IPS-NIHi11 (cell line): ENCODE data around the gene BICC1.
"Not testable (repeated sequence)": the region's sequence is repeated elsewhere in the genome, so short reads cannot be mapped to it uniquely, and the experiment has no call there.

Experiments
- DNase-seq: peaks from one replicate; pipeline ENCODE4 v3.0.0; 2012; ENCODE audit warnings: mixed read lengths, low spot score

Gene BICC1

GRCh38 chr10:58565271-58565670, 52.6 kb downstream of the BICC1 start:
- no peak for DNase-seq

DNA sequence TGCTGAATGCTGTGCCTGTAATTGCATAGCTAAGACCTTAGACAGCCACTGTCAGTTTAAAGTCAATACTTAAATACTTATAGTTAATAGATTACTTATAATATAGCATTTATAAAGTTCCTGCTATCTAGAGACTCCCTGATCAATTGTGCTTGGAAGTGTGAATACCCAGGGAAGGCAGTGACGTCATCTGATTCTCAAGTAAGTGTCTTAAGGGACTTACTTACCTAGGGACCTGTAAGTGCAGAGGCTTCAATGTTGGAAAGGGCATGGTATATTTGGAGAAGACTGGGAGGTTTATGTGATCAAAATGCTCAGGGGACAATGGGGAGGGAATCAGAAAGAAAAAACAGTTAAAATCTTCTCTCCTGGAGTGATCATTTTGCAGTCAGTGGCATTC, 55.0 kb downstream of the BICC1 start:
- DNase-seq, result no peak

GRCh38 chr10:58568428-58568935, 55.8 kb downstream of the BICC1 start:
- no peak for DNase-seq

- DNase-seq, result no peak
Measured at GRCh38 chr10:58570307-58570723, 57.6 kb downstream of the BICC1 start.

- no peak for DNase-seq
Measured at GRCh38 chr10:58570979-58571378, 58.3 kb downstream of the BICC1 start.

- no peak for DNase-seq
Measured at GRCh38 chr10:58573144-58573543, 60.5 kb downstream of the BICC1 start.

GRCh38 chr10:58574058-58574457, 61.4 kb downstream of the BICC1 start:
- DNase-seq, result no peak

DNA sequence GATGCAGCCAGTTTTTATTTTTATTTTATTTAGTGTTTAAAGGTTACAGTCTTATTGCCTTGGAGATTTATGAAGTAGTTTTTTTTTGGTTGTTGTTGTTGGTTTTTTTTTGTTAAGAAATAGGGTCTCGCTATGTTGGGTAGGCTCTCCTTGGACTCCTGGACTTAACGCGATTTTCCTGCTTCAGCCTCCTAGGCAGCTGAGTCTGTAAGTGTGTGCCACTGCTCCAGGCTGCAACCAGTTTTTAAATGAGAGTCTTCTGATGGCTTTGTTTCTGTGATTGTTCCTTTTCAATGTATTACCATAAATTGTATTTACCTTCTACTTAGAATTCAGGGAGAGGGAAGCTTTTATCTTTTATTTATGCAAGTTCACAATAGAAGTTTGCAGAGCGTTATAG, 62.8 kb downstream of the BICC1 start:
- DNase-seq, result no peak

DNA sequence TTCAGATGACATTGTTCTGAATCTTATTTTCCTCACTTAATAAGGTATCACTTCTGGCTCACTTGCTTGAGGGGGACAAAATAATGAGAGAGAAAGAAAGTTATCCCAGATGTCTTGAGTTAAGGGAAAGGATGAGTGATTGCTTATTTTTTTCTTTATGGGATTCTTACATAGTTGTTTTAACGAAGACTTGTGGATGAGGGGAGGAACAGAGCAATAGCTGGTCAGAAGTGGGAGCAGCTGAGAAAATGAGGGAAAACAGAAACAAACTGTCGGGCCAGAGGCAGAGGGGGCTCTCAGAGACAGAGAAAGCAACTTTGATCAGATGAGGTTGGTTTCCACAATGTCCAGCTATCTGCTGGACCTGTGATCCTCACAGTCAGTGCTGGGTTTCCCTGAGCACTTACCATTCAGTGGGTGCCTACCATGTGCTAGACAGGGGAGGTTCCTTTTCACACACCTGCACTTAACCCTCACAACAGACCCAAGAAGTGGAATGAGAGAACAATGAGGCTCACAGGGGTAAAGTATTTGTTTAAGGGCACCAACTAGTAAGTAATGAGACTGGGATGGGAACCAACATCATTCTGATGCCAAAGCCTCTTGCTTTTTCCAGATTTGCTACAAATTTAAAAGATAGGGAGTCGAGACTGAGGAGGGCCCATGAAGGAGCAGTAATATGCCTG, 64.2 kb downstream of the BICC1 start:
- DNase-seq, result no peak

GRCh38 chr10:58577437-58577777, 64.7 kb downstream of the BICC1 start:
- DNase-seq, result no peak

GRCh38 chr10:58578366-58578765, 65.7 kb downstream of the BICC1 start:
- DNase-seq, result no peak

DNA sequence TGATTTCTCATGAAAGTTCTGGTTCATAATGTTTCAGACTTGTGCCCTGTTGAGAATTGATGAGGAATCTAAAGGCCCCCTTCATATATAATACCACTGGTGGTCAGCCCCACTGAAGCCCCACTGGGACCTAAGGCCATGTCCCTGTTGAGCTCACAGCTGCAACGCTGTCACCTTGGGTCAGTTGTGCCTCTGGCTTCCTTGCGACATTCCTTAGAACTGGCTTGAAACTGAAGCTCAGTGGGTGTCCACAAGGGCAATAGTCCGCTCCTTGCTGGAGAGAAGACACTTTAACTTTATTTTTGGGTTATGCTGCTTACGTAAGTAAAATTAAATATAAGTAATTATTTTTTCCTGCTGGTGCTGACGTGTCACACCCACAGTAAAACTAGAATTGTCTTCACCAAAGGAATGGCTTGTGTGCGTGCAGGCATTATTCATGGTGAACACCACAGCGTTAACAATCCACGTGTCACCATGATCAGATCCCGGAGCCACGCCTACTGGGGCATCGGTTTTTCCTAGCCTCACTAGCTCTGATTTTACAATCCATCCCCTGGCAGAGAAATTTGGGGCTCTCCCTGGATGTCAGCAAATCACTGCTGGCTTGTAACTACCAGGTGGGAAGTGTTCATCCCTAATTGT, 66.5 kb downstream of the BICC1 start:
- no peak for DNase-seq

DNA sequence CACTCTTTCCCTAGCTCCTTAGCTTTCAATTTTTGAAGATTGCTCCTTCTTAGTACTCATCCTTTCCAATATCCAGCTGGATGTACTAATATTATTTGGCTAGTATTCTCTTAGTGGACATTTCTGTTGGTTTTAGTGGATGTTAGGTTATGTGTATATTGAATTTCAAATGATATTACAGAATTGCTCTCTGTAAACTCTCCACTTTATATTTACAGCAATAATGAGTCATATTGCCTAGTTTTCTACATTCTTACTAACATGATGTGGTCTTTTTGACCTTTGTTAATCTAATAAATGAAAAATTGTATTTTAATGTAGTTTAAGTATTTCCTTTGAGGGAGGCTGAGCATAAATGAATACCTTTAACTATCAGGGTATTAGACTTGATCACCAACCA, 69.4 kb downstream of the BICC1 start:
- DNase-seq, result no peak

- DNase-seq, result no peak
Measured at GRCh38 chr10:58585435-58585834, 72.8 kb downstream of the BICC1 start.

- no peak for DNase-seq
Measured at GRCh38 chr10:58586282-58587245, 73.9 kb downstream of the BICC1 start.

- no peak for DNase-seq
Measured at GRCh38 chr10:58587676-58588075, 75.0 kb downstream of the BICC1 start.

- DNase-seq, result peak; percentile 22
Measured at GRCh38 chr10:58588673-58589265, 76.1 kb downstream of the BICC1 start.

DNA sequence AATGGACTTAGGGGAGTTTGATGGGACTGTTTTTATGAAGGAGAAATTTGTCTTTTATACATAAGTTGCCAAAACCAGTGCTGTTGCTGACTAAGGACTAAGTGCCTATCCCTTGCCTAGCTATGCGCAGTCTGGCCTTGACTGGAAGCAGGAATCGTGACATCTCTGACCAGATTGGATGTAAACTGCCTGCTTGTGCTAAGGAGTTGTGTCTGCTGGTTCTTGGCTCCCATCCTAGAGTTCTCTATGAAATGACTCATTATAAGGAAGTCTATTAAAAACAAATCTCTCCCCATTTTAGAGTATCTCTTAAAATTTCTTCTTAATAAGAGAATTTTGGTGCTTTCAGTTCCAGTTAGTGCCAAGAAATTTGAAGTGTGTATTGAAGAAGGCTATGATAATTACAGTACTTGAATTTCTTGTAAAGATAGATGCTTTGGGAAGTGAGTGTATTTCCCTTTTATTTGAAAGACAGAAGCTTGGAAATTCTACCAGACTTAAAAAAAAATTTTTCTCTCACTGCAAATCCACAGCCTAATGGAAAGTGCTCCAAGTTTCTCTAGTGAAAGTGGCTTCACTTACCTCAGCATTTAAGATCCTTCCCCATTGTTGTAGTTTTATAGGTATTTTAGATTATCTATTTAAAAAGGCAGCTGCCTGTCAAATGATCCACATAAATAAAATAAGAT, 77.6 kb downstream of the BICC1 start:
- DNase-seq, result no peak

- DNase-seq, result no peak
Measured at GRCh38 chr10:58590924-58591323, 78.3 kb downstream of the BICC1 start.

DNA sequence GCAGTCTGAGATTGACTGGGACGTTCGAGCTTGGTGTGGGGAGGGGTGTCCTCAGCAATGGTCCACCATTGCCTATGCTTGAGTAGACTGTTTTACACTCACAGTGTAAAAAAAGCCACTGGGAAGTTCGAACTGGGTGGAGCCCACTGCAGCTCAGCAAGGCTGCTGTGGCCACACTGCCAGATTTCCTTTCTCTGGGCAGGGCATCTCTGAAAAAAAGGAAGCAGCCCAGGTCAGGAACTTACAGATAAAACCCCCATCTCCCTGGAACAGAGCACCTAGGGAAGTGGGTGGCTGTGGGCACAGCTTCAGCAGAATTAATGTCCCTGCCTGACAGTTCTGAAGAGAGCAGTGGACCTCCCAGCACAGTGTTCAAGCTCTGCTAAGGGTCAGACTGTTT, 80.3 kb downstream of the BICC1 start:
- no peak for DNase-seq

- DNase-seq, result not testable (repeated sequence)
Measured at GRCh38 chr10:58597211-58597610, 84.5 kb downstream of the BICC1 start.
